Heart left ventricle (tissue), 13 donors: ENCODE results near the gene KRTAP23-1.

ENCODE experiments used
- CTCF ChIP-seq, 12 donors: fragments of 200-600 bp; sonication (generic) in 4 of 12; IDR thresholded peaks; one replicate each; pipeline versions ENCODE4 v1.5.0 to v1.8.0; 2018 to 2022; ENCODE audit warnings: antibody characterized with exemption in 12 of 12, mild to moderate bottlenecking in 5 of 12
- POLR2A ChIP-seq, 2 donors: fragments of 450-650 bp; IDR thresholded peaks; one replicate each; pipeline ENCODE4 v1.6.1; 2017; ENCODE audit warnings: antibody characterized with exemption in 2 of 2, mild to moderate bottlenecking in 2 of 2, moderate library complexity in 2 of 2
- donor health status: ischemic (EF 13 %, LVEDD 7.1; RV severe dilation, severe dysfunction).
- donor health status: DM: no; HTN: yes; CAD: no.
- donor health status: DM: no; HTN: no; CAD: no.
- donor health status: ischemic (EF 25% LVEDD 6.9; RV normal size, moderate dysfunction).
- donor health status: ischemic (EF 25% LVEDD 5.7; RV mildly dilated, moderate dysfunction).
- donor health status: ischemic (EF 35%, LVEDD 5.7; RV mildly dilated, moderate dysfunction).
- donor health status: nonischemic (EF 11% LVEDD 7.7; RV severe dilation, severe dysfunction).
- donor health status: DM: yes; HTN: yes; CAD: no.
- donor health status: PGD.
- donor health status: ischemic (EF 29% LVEDD 5.4; RV normal size, mild dysfunction).
- donor health status: nonischemic (EF 23%, LVEDD 6.1; RV moderate dilation, normal function).

GRCh38 chr21:30395731-30396130 lies 47.3 kb upstream of the KRTAP23-1 start, which contains the start of gene KRTAP13-1:
- TF ChIP-seq CTCF (IDR thresholded peaks at IDR 0.05) (no peak), POLR2A (IDR thresholded peaks at IDR 0.05) (no peak)
